Spleen (tissue), 7 donors: Measurements from ENCODE around the gene CIAO3.

Experiments
- POLR2A ChIP-seq, 3 donors: fragments of 450-650 bp; IDR thresholded peaks; one replicate each; pipeline ENCODE4 v1.5.1; 2017; ENCODE audit warnings: antibody characterized with exemption in 3 of 3, mild to moderate bottlenecking in 1 of 3
- TF ChIP-seq, protein P1 (sequence below), 11 experiments: fragments of 200-600 bp in 7 of 11; fragments of 450-650 bp in 4 of 11; sonication (generic) in 4 of 11; IDR thresholded peaks in 8 of 11; conservative IDR thresholded peaks in 3 of 11; 1 replicate in 7 of 11; 2 replicates in 4 of 11; pipeline versions ENCODE4 v1.4.0 to v1.8.0; 2016 to 2021; ENCODE audit warnings: antibody characterized with exemption in 11 of 11, inconsistent platforms in 4 of 11, mild to moderate bottlenecking in 1 of 11
- donor health status: DM: no; HTN: no; CAD: no; lungs with moderate emphysema.
- donor health status: DM: no; HTN: no; CAD: no.
- donor health status: DM: no; HTN: no; CAD: no.

DNA sequence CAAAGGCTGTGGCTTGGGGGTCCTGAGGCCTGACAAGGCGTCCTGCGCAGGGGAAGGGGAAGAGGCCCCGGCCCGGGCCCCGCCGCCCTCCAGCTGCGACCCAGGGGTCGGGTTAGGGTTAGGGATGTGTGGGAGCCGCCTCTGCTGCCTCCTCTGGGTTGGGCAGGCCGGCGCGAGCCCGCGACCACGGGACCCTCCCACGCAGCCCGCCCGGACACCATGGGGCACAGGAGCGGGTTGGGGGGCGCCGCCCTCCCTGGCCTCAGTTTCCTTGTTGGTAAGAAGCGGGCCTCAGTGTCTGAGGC, 386 bp downstream of the CIAO3 start:
- TF ChIP-seq, protein P1, sequence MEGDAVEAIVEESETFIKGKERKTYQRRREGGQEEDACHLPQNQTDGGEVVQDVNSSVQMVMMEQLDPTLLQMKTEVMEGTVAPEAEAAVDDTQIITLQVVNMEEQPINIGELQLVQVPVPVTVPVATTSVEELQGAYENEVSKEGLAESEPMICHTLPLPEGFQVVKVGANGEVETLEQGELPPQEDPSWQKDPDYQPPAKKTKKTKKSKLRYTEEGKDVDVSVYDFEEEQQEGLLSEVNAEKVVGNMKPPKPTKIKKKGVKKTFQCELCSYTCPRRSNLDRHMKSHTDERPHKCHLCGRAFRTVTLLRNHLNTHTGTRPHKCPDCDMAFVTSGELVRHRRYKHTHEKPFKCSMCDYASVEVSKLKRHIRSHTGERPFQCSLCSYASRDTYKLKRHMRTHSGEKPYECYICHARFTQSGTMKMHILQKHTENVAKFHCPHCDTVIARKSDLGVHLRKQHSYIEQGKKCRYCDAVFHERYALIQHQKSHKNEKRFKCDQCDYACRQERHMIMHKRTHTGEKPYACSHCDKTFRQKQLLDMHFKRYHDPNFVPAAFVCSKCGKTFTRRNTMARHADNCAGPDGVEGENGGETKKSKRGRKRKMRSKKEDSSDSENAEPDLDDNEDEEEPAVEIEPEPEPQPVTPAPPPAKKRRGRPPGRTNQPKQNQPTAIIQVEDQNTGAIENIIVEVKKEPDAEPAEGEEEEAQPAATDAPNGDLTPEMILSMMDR (IDR thresholded peaks at IDR 0.05 in 8 of 11, conservative IDR thresholded peaks at IDR 0.05 in 3 of 11): no peak
- no peak for TF ChIP-seq POLR2A (IDR thresholded peaks at IDR 0.05)
